Measurements from ENCODE around the gene RAX. TPM values are rescaled to one million over a fixed set of nuclear protein-coding genes. Genes with fewer than 3 reads are reported as not detected.

The RAX gene
- polyA plus RNA-seq (ENCODE audit: insufficient read length): not detected
- long read RNA-seq, donor 1: 0 reads
- long read RNA-seq, donor 2: 0 reads
- long read RNA-seq, donor 3: 0 reads
- long read RNA-seq, donor 4: 0 reads
- long read RNA-seq, donor 5: 0 reads
- long read RNA-seq, donor 6: 0 reads
- long read RNA-seq, donor 7: 0 reads
- long read RNA-seq, donor 8: 0 reads

- DNase-seq: no peak
Observed at GRCh38 chr18:59272891-59273758, at the start of gene RAX. RAX (minus strand) TSS chr18:59273454; CDS start chr18:59273206, 248 bp downstream.

GRCh38 chr18:59318460-59319050 is 45.3 kb upstream of the RAX start, which contains the start of gene CPLX4:
CPLX4 (minus strand) TSS chr18:59318649; CDS start chr18:59318462, 187 bp downstream.
- DNase-seq: peak; percentile 8

- no peak for DNase-seq
Observed at GRCh38 chr18:59311631-59312030, 38.4 kb upstream of the RAX start.

- peak; percentile 5 for DNase-seq
Observed at GRCh38 chr18:59308938-59309260, 35.6 kb upstream of the RAX start.

GRCh38 chr18:59308248-59308937 is 35.1 kb upstream of the RAX start:
- DNase-seq: peak; percentile 68

GRCh38 chr18:59306640-59307039 is 33.4 kb upstream of the RAX start:
- no peak for DNase-seq

GRCh38 chr18:59305295-59305694 is 32.0 kb upstream of the RAX start:
- no peak for DNase-seq

GRCh38 chr18:59303656-59304195 is 30.5 kb upstream of the RAX start:
- no peak for DNase-seq

- DNase-seq: no peak
Observed at GRCh38 chr18:59303006-59303405, 29.8 kb upstream of the RAX start.

- no peak for DNase-seq
Observed at GRCh38 chr18:59301929-59302328, 28.7 kb upstream of the RAX start.

- DNase-seq: no peak
Observed at GRCh38 chr18:59300676-59301285, 27.5 kb upstream of the RAX start.

GRCh38 chr18:59298871-59299270 is 25.6 kb upstream of the RAX start:
- DNase-seq: no peak

- no peak for DNase-seq
Observed at GRCh38 chr18:59293317-59293716, 20.1 kb upstream of the RAX start.

GRCh38 chr18:59286341-59286740 is 13.1 kb upstream of the RAX start:
- no peak for DNase-seq

- DNase-seq: no peak
Observed at GRCh38 chr18:59282341-59282740, 9.1 kb upstream of the RAX start.

GRCh38 chr18:59279722-59280121 is 6.5 kb upstream of the RAX start:
- DNase-seq: no peak

GRCh38 chr18:59279193-59279592 is 5.9 kb upstream of the RAX start:
- DNase-seq: no peak

- no peak for DNase-seq
Observed at GRCh38 chr18:59278793-59279192, 5.5 kb upstream of the RAX start.

- DNase-seq: no peak
Observed at GRCh38 chr18:59276047-59276446, 2.8 kb upstream of the RAX start.

GRCh38 chr18:59275406-59275949 is 2.2 kb upstream of the RAX start:
- no peak for DNase-seq

GRCh38 chr18:59274533-59274928 is 1.3 kb upstream of the RAX start:
- no peak for DNase-seq
